ENCODE results near the gene ARMH4.

Gene ARMH4

GRCh38 chr14:58089612-58090011 is 62.4 kb downstream of the ARMH4 start:
- TF ChIP-seq TAF1 (IDR thresholded peaks at IDR 0.05; ENCODE audit: borderline replicate concordance, insufficient read depth, low read length), result no peak
- TF ChIP-seq FOXP2 (optimal IDR thresholded peaks at IDR 0.05; ENCODE audit: borderline replicate concordance, extremely low read depth, extremely low read length, insufficient read depth), result no peak
- no peak for TF ChIP-seq SIN3A (IDR thresholded peaks at IDR 0.05; ENCODE audit: borderline replicate concordance, insufficient read depth, low read length)
- no peak for TF ChIP-seq REST (IDR thresholded peaks at IDR 0.05; ENCODE audit: insufficient read depth in 1 of 2, low read depth in 2 of 2, low read length in 2 of 2)
- no peak for TF ChIP-seq POLR2AphosphoS5 (IDR thresholded peaks at IDR 0.05; ENCODE audit: low read depth, low read length)

GRCh38 chr14:58088961-58089360 is 63.1 kb downstream of the ARMH4 start:
- no peak for TF ChIP-seq REST (IDR thresholded peaks at IDR 0.05; ENCODE audit: insufficient read depth in 1 of 2, low read depth in 2 of 2, low read length in 2 of 2)
- TF ChIP-seq SIN3A (IDR thresholded peaks at IDR 0.05; ENCODE audit: borderline replicate concordance, insufficient read depth, low read length), result no peak
- TF ChIP-seq FOXP2 (optimal IDR thresholded peaks at IDR 0.05; ENCODE audit: borderline replicate concordance, extremely low read depth, extremely low read length, insufficient read depth), result no peak
- TF ChIP-seq POLR2AphosphoS5 (IDR thresholded peaks at IDR 0.05; ENCODE audit: low read depth, low read length), result no peak

- TF ChIP-seq FOXP2 (optimal IDR thresholded peaks at IDR 0.05; ENCODE audit: borderline replicate concordance, extremely low read depth, extremely low read length, insufficient read depth) (no peak), TAF1 (IDR thresholded peaks at IDR 0.05; ENCODE audit: borderline replicate concordance, insufficient read depth, low read length) (no peak), REST (IDR thresholded peaks at IDR 0.05; ENCODE audit: insufficient read depth in 1 of 2, low read depth in 2 of 2, low read length in 2 of 2) (no peak), SIN3A (IDR thresholded peaks at IDR 0.05; ENCODE audit: borderline replicate concordance, insufficient read depth, low read length) (no peak), POLR2AphosphoS5 (IDR thresholded peaks at IDR 0.05; ENCODE audit: low read depth, low read length) (no peak)
Measured at GRCh38 chr14:58085877-58086276, 66.1 kb downstream of the ARMH4 start.

GRCh38 chr14:58082491-58083098 is 69.4 kb downstream of the ARMH4 start:
- no peak for TF ChIP-seq FOXP2 (optimal IDR thresholded peaks at IDR 0.05; ENCODE audit: borderline replicate concordance, extremely low read depth, extremely low read length, insufficient read depth)
- no peak for TF ChIP-seq REST (IDR thresholded peaks at IDR 0.05; ENCODE audit: insufficient read depth in 1 of 2, low read depth in 2 of 2, low read length in 2 of 2)
- no peak for TF ChIP-seq POLR2AphosphoS5 (IDR thresholded peaks at IDR 0.05; ENCODE audit: low read depth, low read length)
- no peak for TF ChIP-seq TAF1 (IDR thresholded peaks at IDR 0.05; ENCODE audit: borderline replicate concordance, insufficient read depth, low read length)

- TF ChIP-seq REST (IDR thresholded peaks at IDR 0.05; ENCODE audit: insufficient read depth in 1 of 2, low read depth in 2 of 2, low read length in 2 of 2), result no peak
- no peak for TF ChIP-seq SIN3A (IDR thresholded peaks at IDR 0.05; ENCODE audit: borderline replicate concordance, insufficient read depth, low read length)
- no peak for TF ChIP-seq TAF1 (IDR thresholded peaks at IDR 0.05; ENCODE audit: borderline replicate concordance, insufficient read depth, low read length)
- no peak for TF ChIP-seq FOXP2 (optimal IDR thresholded peaks at IDR 0.05; ENCODE audit: borderline replicate concordance, extremely low read depth, extremely low read length, insufficient read depth)
- no peak for TF ChIP-seq POLR2AphosphoS5 (IDR thresholded peaks at IDR 0.05; ENCODE audit: low read depth, low read length)
Measured at GRCh38 chr14:58082011-58082410, 70.0 kb downstream of the ARMH4 start.
